Liver (tissue), 9 donors: ENCODE results near the gene SGK2. TPM values are rescaled to one million over a fixed set of nuclear protein-coding genes. Genes with fewer than 3 reads are reported as not detected.

Experiments used
- DNase-seq: peaks from one replicate; pipeline ENCODE4 v3.0.0-alpha.2; 2017; ENCODE audit warnings: low spot score
- H3K27ac ChIP-seq, 2 donors: one replicate each; pipeline ENCODE4 v1.7.0; 2013; ENCODE audit warnings: inconsistent platforms in 2 of 2, low read length in 2 of 2, control low read depth in 1 of 2, low read depth in 1 of 2, mild to moderate bottlenecking in 1 of 2
- H3K27me3 ChIP-seq, 4 donors: one replicate each; pipeline versions ENCODE4 v1.6.1 to v1.7.0; 2013; ENCODE audit warnings: low read length in 3 of 4, inconsistent platforms in 1 of 4, mild to moderate bottlenecking in 1 of 4, moderate library complexity in 1 of 4; ENCODE audit not compliant: control insufficient read depth in 4 of 4, insufficient read depth in 4 of 4
- H3K36me3 ChIP-seq, 4 donors: one replicate each; pipeline versions ENCODE4 v1.6.1 to v1.7.0; 2013; ENCODE audit warnings: low read length in 3 of 4, mild to moderate bottlenecking in 3 of 4, low read depth in 1 of 4, moderate library complexity in 1 of 4; ENCODE audit not compliant: control insufficient read depth in 4 of 4, insufficient read depth in 3 of 4
- H3K4me1 ChIP-seq, 4 donors: one replicate each; pipeline versions ENCODE4 v1.6.1 to v1.7.0; 2013; ENCODE audit warnings: low read length in 3 of 4, mild to moderate bottlenecking in 3 of 4, moderate library complexity in 1 of 4; ENCODE audit not compliant: control insufficient read depth in 4 of 4, insufficient read depth in 4 of 4
- H3K4me3 ChIP-seq, 3 donors: one replicate each; pipeline versions ENCODE4 v1.6.1 to v1.7.0; 2013; ENCODE audit warnings: low read length in 3 of 3, control low read depth in 1 of 3, low read depth in 1 of 3, mild to moderate bottlenecking in 1 of 3
- H3K9ac ChIP-seq, 2 donors: one replicate each; pipeline ENCODE4 v1.7.0; 2013; ENCODE audit warnings: low read length in 2 of 2, mild to moderate bottlenecking in 2 of 2, moderate library complexity in 2 of 2, control low read depth in 1 of 2, low read depth in 1 of 2
- H3K9me3 ChIP-seq, 4 donors: one replicate each; pipeline versions ENCODE4 v1.6.1 to v1.7.0; 2013; ENCODE audit warnings: low read length in 3 of 4; ENCODE audit not compliant: control insufficient read depth in 4 of 4
- ATF3 ChIP-seq: IDR thresholded peaks from 2 replicates; pipeline ENCODE4 v1.6.1; 2016; ENCODE audit warnings: antibody characterized with exemption
- EGR1 ChIP-seq, 2 donors: IDR thresholded peaks; 2 replicates each; pipeline ENCODE4 v1.6.1; 2016 to 2018; ENCODE audit warnings: antibody characterized with exemption in 2 of 2, low read depth in 2 of 2
- FOXA1 ChIP-seq: IDR thresholded peaks from 2 replicates; pipeline ENCODE4 v1.6.1; 2016; ENCODE audit warnings: antibody characterized with exemption
- FOXA2 ChIP-seq: IDR thresholded peaks from 2 replicates; pipeline ENCODE4 v1.6.1; 2016; ENCODE audit warnings: antibody characterized with exemption
- GABPA ChIP-seq, 2 donors: IDR thresholded peaks in 1 of 2; conservative IDR thresholded peaks in 1 of 2; 2 replicates each; pipeline ENCODE4 v1.6.1; 2016; ENCODE audit warnings: antibody characterized with exemption in 2 of 2, mild to moderate bottlenecking in 1 of 2, moderate library complexity in 1 of 2
- HNF4A ChIP-seq, 2 donors: conservative IDR thresholded peaks; 2 replicates each; pipeline ENCODE4 v1.6.1; 2016; ENCODE audit warnings: antibody characterized with exemption in 2 of 2, mild to moderate bottlenecking in 2 of 2
- HNF4G ChIP-seq: IDR thresholded peaks from 2 replicates; pipeline ENCODE4 v1.6.1; 2016; ENCODE audit warnings: antibody characterized with exemption
- JUND ChIP-seq, 2 donors: IDR thresholded peaks; 2 replicates each; pipeline ENCODE4 v1.6.1; 2016; ENCODE audit warnings: antibody characterized with exemption in 2 of 2
- MAX ChIP-seq: IDR thresholded peaks from 2 replicates; pipeline ENCODE4 v1.6.1; 2016; ENCODE audit warnings: antibody characterized with exemption
- NR2F2 ChIP-seq: IDR thresholded peaks from 2 replicates; pipeline ENCODE4 v1.6.1; 2016; ENCODE audit warnings: antibody characterized with exemption
- RAD21 ChIP-seq, 2 donors: IDR thresholded peaks; 2 replicates each; pipeline ENCODE4 v1.6.1; 2016; ENCODE audit warnings: antibody characterized with exemption in 2 of 2, mild to moderate bottlenecking in 2 of 2
- RXRA ChIP-seq, 2 donors: IDR thresholded peaks; 2 replicates each; pipeline ENCODE4 v1.6.1; 2017 to 2018; ENCODE audit warnings: antibody characterized with exemption in 2 of 2, mild to moderate bottlenecking in 1 of 2
- TAF1 ChIP-seq: conservative IDR thresholded peaks from 2 replicates; pipeline ENCODE4 v1.6.1; 2016; ENCODE audit warnings: antibody characterized with exemption, mild to moderate bottlenecking
- YY1 ChIP-seq: IDR thresholded peaks from 2 replicates; pipeline ENCODE4 v1.6.1; 2016; ENCODE audit warnings: antibody characterized with exemption, mild to moderate bottlenecking
- ZBTB33 ChIP-seq: IDR thresholded peaks from 2 replicates; pipeline ENCODE4 v1.6.1; 2016; ENCODE audit warnings: antibody characterized with exemption
- WGBS: extraction: QIAGEN DNeasy Blood & Tissue Kit; methylation state at CpG from one replicate; pipeline ENCODE4 v1.1.7; 2013; 5-methylcytosine and 5-hydroxymethylcytosine counted together
- polyA plus RNA-seq, 2 donors: library from polyadenylated mRNA; stranded (reverse) in 1 of 2; unstranded in 1 of 2; fragments of 200-250 nt in 1 of 2; fragments of >200 nt in 1 of 2; fragmentation: Nextera tagmentation in 1 of 2; extraction: Ambion mirVana in 1 of 2; gene quantifications; one replicate each; pipeline versions ENCODE4 v1.2.1 to v1.2.3, GENCODE V29; 2013 to 2015
- total RNA-seq, 2 donors: library from RNA; depleted of rRNA; stranded (reverse); fragments of >200 nt; gene quantifications; one replicate each; pipeline ENCODE4 v1.2.3, GENCODE V29; 2014
- TF ChIP-seq, protein P1 (sequence below): fragments of 150-350 bp; IDR thresholded peaks from 2 replicates; pipeline ENCODE4 v1.5.1; 2017; ENCODE audit warnings: improper control_type of control experiment, low read depth, low read length; ENCODE audit not compliant: missing input control
- TF ChIP-seq, protein P2 (sequence below): IDR thresholded peaks from 2 replicates; pipeline ENCODE4 v1.6.1; 2016; ENCODE audit warnings: antibody characterized with exemption, mild to moderate bottlenecking
- donor health status: healthy.
- donor health status: healthy.
- donor health status: healthy.
- donor health status: healthy.
- donor health status: healthy.

SGK2 gene
- total and polyA plus RNA-seq, 4 donors = 22.9 to 253 (median 60.3) TPM

GRCh38 chr20:43515628-43516027 is 43.2 kb upstream of the SGK2 start:
- Histone ChIP-seq H3K4me3 (no peak overlapping the region), H3K4me1 (peaks cover 0 to 15% (median 8%) of the 10 kb centered on the region in 4 donors), H3K9me3 (no peaks in the 10 kb centered on the region), H3K36me3 (no peaks in the 10 kb centered on the region), H3K27ac (no peak overlapping the region), H3K27me3 (no peaks in the 10 kb centered on the region), H3K9ac (no peak overlapping the region)
- 88% methylated on average over 2 of the region's 2 CpGs for WGBS
- no peak for DNase-seq
- TF ChIP-seq GABPA (IDR thresholded peaks at IDR 0.05 in 1 of 2, conservative IDR thresholded peaks at IDR 0.05 in 1 of 2) = no peak
- TF ChIP-seq HNF4A (conservative IDR thresholded peaks at IDR 0.05) = no peak
- TF ChIP-seq MAX = no peak
- TF ChIP-seq, protein P1, sequence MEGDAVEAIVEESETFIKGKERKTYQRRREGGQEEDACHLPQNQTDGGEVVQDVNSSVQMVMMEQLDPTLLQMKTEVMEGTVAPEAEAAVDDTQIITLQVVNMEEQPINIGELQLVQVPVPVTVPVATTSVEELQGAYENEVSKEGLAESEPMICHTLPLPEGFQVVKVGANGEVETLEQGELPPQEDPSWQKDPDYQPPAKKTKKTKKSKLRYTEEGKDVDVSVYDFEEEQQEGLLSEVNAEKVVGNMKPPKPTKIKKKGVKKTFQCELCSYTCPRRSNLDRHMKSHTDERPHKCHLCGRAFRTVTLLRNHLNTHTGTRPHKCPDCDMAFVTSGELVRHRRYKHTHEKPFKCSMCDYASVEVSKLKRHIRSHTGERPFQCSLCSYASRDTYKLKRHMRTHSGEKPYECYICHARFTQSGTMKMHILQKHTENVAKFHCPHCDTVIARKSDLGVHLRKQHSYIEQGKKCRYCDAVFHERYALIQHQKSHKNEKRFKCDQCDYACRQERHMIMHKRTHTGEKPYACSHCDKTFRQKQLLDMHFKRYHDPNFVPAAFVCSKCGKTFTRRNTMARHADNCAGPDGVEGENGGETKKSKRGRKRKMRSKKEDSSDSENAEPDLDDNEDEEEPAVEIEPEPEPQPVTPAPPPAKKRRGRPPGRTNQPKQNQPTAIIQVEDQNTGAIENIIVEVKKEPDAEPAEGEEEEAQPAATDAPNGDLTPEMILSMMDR = no peak
- TF ChIP-seq, protein P2, sequence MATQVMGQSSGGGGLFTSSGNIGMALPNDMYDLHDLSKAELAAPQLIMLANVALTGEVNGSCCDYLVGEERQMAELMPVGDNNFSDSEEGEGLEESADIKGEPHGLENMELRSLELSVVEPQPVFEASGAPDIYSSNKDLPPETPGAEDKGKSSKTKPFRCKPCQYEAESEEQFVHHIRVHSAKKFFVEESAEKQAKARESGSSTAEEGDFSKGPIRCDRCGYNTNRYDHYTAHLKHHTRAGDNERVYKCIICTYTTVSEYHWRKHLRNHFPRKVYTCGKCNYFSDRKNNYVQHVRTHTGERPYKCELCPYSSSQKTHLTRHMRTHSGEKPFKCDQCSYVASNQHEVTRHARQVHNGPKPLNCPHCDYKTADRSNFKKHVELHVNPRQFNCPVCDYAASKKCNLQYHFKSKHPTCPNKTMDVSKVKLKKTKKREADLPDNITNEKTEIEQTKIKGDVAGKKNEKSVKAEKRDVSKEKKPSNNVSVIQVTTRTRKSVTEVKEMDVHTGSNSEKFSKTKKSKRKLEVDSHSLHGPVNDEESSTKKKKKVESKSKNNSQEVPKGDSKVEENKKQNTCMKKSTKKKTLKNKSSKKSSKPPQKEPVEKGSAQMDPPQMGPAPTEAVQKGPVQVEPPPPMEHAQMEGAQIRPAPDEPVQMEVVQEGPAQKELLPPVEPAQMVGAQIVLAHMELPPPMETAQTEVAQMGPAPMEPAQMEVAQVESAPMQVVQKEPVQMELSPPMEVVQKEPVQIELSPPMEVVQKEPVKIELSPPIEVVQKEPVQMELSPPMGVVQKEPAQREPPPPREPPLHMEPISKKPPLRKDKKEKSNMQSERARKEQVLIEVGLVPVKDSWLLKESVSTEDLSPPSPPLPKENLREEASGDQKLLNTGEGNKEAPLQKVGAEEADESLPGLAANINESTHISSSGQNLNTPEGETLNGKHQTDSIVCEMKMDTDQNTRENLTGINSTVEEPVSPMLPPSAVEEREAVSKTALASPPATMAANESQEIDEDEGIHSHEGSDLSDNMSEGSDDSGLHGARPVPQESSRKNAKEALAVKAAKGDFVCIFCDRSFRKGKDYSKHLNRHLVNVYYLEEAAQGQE = no peak
- no peak for TF ChIP-seq NR2F2
- no peak for TF ChIP-seq ATF3
- TF ChIP-seq TAF1 = no peak
- no peak for TF ChIP-seq JUND (IDR thresholded peaks at IDR 0.05)
- no peak for TF ChIP-seq YY1
- no peak for TF ChIP-seq FOXA1
- TF ChIP-seq RXRA (IDR thresholded peaks at IDR 0.05) = no peak
- no peak for TF ChIP-seq EGR1 (IDR thresholded peaks at IDR 0.05; ENCODE audit: low read depth in 2 of 2)
- no peak for TF ChIP-seq HNF4G
- no peak for TF ChIP-seq ZBTB33
- TF ChIP-seq RAD21 (IDR thresholded peaks at IDR 0.05) = no peak
- no peak for TF ChIP-seq FOXA2
